ENCODE results near the gene CRTC3.

DNA sequence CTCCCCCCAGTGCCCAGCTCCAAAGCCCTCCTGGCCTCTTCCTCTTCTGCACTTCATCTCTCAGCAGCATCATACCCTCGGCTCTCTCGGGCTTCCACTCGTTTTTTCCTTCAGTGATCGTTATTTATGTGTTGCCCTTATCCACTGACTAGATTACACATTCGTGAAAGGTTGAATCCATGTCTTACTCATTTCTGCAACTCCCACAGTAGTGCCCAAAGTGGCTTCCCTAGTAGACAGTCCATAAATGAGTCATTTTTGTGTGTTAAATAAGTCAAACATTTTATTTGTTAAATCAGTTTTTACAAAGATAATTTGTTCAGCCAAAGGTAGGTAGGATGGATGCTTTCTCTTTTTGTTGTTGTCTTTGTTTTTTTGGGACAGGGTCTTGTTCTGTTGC is 87.4 kb downstream of the CRTC3 start:
- TF ChIP-seq POLR2A (IDR thresholded peaks at IDR 0.05): no peak
- TF ChIP-seq, protein P1, sequence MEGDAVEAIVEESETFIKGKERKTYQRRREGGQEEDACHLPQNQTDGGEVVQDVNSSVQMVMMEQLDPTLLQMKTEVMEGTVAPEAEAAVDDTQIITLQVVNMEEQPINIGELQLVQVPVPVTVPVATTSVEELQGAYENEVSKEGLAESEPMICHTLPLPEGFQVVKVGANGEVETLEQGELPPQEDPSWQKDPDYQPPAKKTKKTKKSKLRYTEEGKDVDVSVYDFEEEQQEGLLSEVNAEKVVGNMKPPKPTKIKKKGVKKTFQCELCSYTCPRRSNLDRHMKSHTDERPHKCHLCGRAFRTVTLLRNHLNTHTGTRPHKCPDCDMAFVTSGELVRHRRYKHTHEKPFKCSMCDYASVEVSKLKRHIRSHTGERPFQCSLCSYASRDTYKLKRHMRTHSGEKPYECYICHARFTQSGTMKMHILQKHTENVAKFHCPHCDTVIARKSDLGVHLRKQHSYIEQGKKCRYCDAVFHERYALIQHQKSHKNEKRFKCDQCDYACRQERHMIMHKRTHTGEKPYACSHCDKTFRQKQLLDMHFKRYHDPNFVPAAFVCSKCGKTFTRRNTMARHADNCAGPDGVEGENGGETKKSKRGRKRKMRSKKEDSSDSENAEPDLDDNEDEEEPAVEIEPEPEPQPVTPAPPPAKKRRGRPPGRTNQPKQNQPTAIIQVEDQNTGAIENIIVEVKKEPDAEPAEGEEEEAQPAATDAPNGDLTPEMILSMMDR (IDR thresholded peaks at IDR 0.05): no peak
